Endothelial cell (in vitro differentiated cells): Measurements from ENCODE around the gene ITGAE. TPM values are rescaled to one million over a fixed set of nuclear protein-coding genes. Genes with fewer than 3 reads are reported as not detected.
"Not testable (repeated sequence)": the region's sequence is repeated elsewhere in the genome, so short reads cannot be mapped to it uniquely, and the experiment has no call there.

Experiments
- DNase-seq: peaks from one replicate; pipeline ENCODE4 v3.0.0; 2021; ENCODE audit warnings: low spot score
- H3K27ac Mint-ChIP-seq: one replicate; pipeline ENCODE4 v1.8.0; 2021; ENCODE audit warnings: mixed read lengths, inconsistent platforms; ENCODE audit not compliant: unreplicated experiment
- H3K27me3 Mint-ChIP-seq: one replicate; pipeline ENCODE4 v1.8.0; 2021; ENCODE audit warnings: mild to moderate bottlenecking, moderate library complexity, mixed read lengths, inconsistent platforms; ENCODE audit not compliant: unreplicated experiment
- H3K36me3 Mint-ChIP-seq: one replicate; pipeline ENCODE4 v1.8.0; 2021; ENCODE audit warnings: mild to moderate bottlenecking, low read depth, mixed read lengths, inconsistent platforms; ENCODE audit not compliant: unreplicated experiment
- H3K4me1 Mint-ChIP-seq: one replicate; pipeline ENCODE4 v1.8.0; 2021; ENCODE audit warnings: mild to moderate bottlenecking, mixed read lengths, inconsistent platforms; ENCODE audit not compliant: unreplicated experiment
- H3K4me3 Mint-ChIP-seq: one replicate; pipeline ENCODE4 v1.8.0; 2021; ENCODE audit warnings: mild to moderate bottlenecking, mixed read lengths, inconsistent platforms; ENCODE audit not compliant: unreplicated experiment
- H3K9me3 Mint-ChIP-seq: one replicate; pipeline ENCODE4 v1.8.0; 2021; ENCODE audit warnings: mixed read lengths, inconsistent platforms; ENCODE audit not compliant: unreplicated experiment
- total RNA-seq: library from RNA; stranded (reverse); fragmentation: NEBNext Ultra II Directional; extraction: Animal tissue kit (Norgen Biotek cat#: 25700); gene quantifications from one replicate; pipeline ENCODE4 v1.2.1, GENCODE V29; 2021; ENCODE audit not compliant: unreplicated experiment
- TF ChIP-seq, protein P1 (sequence below): fragments of 200-600 bp; sonication (generic); IDR thresholded peaks from one replicate; pipeline ENCODE4 v1.5.0; 2021; ENCODE audit warnings: antibody characterized with exemption; ENCODE audit not compliant: unreplicated experiment

Gene ITGAE
- total RNA-seq, 1 donor from 2014 or later = 30.0 TPM

DNA sequence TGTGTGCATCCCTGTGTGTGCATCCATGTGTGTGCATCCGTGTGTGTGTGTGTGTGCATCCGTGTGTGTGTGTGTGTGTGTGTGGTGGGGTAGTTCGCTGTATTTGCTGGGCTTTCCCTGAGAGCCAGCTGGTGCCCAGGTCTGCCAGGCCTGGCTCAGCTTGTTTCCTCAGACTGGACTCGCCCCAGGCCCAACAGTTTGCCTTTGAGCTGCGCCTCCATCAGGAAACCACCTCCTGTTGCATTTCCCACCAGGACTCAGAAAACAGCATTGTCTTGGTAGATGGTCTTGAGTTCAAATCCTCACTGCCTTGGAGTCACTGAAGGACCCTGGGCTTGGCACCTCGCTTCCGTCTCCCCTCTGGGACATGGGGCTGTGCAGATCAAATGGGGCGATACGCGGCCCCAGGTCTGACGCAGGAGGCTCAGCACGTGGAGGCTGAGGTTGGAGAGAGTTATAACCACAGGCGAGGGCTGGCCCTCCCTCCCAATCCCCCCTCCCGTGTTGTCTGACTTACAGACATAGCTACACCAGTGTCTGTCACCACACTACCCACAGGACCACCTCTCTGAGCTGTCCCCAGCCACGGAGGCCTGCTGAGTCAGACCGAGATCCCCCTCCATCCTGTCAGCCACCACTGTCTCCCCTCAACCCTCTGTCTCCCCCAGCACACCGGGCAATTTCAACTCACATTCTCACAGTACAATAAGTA lies 4.7 kb downstream of the ITGAE start:
- no peak for DNase-seq
- no peaks in the 10 kb centered on the region for H3K9me3 Mint-ChIP-seq
- no peaks in the 10 kb centered on the region for H3K4me1 Mint-ChIP-seq
- H3K36me3 Mint-ChIP-seq = peaks cover 8% of the 10 kb centered on the region
- peaks cover 1% of the 10 kb centered on the region for H3K27me3 Mint-ChIP-seq
- no peak overlapping the region for H3K4me3 Mint-ChIP-seq
- no peak overlapping the region for H3K27ac Mint-ChIP-seq
- TF ChIP-seq, protein P1, sequence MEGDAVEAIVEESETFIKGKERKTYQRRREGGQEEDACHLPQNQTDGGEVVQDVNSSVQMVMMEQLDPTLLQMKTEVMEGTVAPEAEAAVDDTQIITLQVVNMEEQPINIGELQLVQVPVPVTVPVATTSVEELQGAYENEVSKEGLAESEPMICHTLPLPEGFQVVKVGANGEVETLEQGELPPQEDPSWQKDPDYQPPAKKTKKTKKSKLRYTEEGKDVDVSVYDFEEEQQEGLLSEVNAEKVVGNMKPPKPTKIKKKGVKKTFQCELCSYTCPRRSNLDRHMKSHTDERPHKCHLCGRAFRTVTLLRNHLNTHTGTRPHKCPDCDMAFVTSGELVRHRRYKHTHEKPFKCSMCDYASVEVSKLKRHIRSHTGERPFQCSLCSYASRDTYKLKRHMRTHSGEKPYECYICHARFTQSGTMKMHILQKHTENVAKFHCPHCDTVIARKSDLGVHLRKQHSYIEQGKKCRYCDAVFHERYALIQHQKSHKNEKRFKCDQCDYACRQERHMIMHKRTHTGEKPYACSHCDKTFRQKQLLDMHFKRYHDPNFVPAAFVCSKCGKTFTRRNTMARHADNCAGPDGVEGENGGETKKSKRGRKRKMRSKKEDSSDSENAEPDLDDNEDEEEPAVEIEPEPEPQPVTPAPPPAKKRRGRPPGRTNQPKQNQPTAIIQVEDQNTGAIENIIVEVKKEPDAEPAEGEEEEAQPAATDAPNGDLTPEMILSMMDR = no peak

DNA sequence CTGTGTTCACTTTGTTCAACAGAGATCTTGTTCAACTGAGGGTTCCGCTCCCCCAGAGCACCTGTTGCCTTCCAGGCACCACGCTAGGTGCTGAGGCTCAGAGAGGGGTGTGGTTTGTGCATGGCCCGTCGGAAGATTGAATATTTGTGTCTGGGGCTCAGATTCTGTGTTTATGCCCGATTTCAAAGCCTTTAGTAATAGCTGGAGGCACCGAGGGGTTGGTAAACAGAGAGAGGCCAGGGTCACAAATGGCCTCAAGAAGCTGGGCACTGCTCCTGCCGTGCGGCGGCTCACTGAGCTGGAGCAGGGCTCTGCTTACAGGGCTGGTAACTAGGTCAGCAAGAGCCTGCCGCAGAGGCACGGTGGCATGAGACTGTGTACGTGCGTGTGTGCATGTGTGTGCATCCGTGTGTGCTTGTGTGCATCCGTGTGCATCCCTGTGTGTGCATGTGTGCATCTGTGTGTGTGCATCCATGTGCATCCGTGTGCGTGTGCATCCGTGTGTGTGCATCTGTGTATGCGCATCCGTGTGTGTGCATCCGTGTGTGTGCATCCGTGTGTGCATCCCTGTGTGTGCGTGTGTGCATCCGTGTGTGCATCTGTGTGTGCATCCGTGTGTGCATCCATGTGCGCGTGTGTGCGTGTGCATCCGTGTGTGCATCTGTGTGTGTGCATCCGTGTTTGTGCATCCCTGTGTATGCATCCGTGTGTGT lies 5.4 kb downstream of the ITGAE start:
- Mint-ChIP-seq H3K27me3 (peaks cover 1% of the 10 kb centered on the region), H3K4me1 (no peaks in the 10 kb centered on the region), H3K36me3 (peaks cover 8% of the 10 kb centered on the region), H3K27ac (no peak overlapping the region), H3K9me3 (no peaks in the 10 kb centered on the region), H3K4me3 (no peak overlapping the region)
- DNase-seq = no peak
- TF ChIP-seq, protein P1 = no peak

DNA sequence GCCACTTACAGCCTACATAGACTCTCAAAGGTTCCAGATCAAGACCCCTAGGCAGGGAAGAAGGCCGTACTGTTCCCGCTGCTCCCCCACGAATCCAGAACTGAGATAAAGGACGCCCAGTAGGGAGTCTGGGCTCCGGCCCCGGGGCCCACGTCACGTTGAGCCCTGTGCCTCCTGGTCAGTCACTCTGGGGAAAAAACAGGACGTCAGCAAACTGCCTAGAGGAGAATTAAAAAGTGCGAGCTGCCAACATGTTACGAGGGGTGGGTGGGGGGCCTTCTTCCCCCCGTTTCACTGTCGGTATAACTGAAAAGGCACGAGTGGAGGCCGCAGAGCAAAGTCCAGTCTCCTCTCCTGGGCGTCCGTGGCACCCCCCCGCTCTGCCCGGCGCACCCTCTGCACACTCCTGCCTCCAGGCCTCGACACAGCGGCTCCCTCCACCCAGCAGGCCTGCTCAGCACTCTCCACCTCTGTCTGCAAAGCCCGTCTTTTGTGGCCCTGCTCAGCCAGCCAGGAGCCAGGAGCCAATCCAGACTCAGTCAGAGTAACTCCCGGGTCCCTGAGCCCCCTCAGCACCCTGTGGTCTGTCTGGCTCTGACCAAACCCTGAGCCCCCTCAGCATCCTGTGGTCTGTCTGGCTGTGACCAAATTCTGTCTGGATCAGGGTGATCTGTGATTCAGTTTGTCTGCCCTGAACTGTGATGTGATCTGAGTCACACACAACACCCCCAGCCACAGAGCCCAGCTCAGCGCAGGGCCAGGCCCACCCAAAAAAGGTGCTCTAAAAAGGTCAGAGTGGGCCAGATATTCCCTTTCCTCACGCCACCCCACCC lies 6.2 kb downstream of the ITGAE start:
- no peaks in the 10 kb centered on the region for H3K9me3 Mint-ChIP-seq
- DNase-seq = no peak
- H3K4me1 Mint-ChIP-seq = no peaks in the 10 kb centered on the region
- peaks cover 8% of the 10 kb centered on the region for H3K36me3 Mint-ChIP-seq
- peaks cover 1% of the 10 kb centered on the region for H3K27me3 Mint-ChIP-seq
- no peak overlapping the region for H3K4me3 Mint-ChIP-seq
- H3K27ac Mint-ChIP-seq = no peak overlapping the region
- TF ChIP-seq, protein P1 = no peak

DNA sequence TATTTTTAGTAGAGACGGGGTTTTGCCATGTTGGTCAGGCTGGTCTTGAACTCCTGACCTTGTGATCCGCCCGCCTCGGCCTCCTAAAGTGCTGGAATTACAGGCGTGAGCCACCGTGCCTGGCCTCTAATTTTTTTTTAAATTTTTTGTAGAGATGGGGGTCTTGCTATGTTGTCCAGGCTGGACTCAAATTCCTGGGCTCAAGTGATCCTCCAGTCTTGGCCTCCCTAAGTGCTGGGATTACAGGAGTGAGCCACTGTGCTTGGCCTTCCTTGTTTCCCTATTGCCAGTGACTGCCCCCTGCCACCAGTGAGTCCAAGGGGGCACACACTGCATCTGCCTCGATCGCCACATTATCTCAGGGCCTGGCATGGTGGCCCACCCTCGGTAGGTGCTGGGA lies 6.8 kb downstream of the ITGAE start:
- DNase-seq, H3K9me3 Mint-ChIP-seq, H3K4me3 Mint-ChIP-seq, H3K4me1 Mint-ChIP-seq, H3K27me3 Mint-ChIP-seq, H3K27ac Mint-ChIP-seq, H3K36me3 Mint-ChIP-seq: not testable (repeated sequence)

DNA sequence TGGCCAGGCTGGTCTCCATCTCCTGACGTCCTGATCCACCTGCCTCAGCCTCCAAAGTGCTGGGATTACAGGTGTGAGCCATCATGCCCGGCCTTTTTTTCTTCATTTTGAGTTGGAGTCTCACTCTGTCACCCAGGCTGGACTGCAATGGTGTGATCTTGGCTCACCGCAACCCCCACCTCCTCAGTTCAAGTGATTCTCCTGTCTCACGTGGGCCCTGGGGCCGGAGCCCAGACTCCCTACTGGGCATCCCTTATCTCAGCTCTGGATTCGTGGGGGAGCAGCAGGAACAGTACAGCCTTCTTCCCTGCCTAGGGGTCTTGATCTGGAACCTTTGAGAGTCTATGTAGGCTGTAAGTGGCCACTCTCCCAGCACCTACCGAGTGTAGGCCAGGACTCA lies 7.7 kb downstream of the ITGAE start:
- H3K36me3 Mint-ChIP-seq, H3K27ac Mint-ChIP-seq, H3K4me1 Mint-ChIP-seq, DNase-seq, H3K27me3 Mint-ChIP-seq, H3K4me3 Mint-ChIP-seq, H3K9me3 Mint-ChIP-seq: not testable (repeated sequence)
